Hematopoietic multipotent progenitor cell treated with erythropoietin and hydrocortisone succinate and interleukin-3 and kit ligand, for 15 days (in vitro differentiated cells): ENCODE results near the gene PRXL2A.
"Not testable (repeated sequence)": the region's sequence is repeated elsewhere in the genome, so short reads cannot be mapped to it uniquely, and the experiment has no call there.

Experiments used
- DNase-seq: peaks from one replicate; pipeline ENCODE4 v3.0.0-alpha.2; 2015; ENCODE audit warnings: low spot score

PRXL2A gene

GRCh38 chr10:80411681-80412220, 3.4 kb downstream of the PRXL2A start:
- no peak for DNase-seq

- DNase-seq, result no peak
These were observed 4.1 kb downstream of the PRXL2A start for GRCh38 chr10:80412486-80412885.

GRCh38 chr10:80413271-80413996, 5.1 kb downstream of the PRXL2A start:
- no peak for DNase-seq

DNA sequence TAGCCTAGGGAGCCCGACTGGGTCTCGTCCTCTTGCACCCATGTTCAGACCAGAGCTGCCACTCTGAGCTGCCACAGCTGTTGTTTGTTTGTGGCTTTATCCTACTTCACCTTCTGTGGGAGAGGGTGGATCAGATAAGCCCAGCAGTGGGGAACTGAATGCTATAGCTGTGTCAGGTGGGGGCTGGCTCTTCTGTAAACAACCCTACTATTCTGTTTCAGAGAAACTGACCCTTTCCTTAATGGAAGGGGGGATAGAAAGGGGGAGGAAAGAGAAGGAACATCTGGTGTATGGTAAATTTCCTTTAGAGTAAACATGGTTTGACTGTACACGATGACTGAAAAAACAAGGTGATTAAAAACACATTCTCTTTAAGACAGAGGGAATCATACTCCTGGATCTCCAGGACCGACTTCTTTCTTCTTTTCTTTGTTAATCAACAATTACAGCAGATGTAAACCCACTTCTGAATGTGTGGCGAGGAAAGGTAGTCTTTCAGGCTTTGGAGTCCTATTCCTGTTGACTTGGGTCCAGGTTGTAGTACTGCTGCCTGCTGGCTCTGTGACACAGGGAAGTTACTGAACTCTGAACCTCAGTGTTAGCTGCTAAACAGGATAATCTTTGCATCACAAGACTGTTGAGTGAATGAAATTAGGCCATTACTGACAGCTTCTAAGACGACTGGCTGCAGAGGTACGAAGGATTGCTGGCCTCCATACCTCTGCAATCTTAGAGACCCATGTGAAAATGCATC, 6.0 kb downstream of the PRXL2A start:
- no peak for DNase-seq

DNA sequence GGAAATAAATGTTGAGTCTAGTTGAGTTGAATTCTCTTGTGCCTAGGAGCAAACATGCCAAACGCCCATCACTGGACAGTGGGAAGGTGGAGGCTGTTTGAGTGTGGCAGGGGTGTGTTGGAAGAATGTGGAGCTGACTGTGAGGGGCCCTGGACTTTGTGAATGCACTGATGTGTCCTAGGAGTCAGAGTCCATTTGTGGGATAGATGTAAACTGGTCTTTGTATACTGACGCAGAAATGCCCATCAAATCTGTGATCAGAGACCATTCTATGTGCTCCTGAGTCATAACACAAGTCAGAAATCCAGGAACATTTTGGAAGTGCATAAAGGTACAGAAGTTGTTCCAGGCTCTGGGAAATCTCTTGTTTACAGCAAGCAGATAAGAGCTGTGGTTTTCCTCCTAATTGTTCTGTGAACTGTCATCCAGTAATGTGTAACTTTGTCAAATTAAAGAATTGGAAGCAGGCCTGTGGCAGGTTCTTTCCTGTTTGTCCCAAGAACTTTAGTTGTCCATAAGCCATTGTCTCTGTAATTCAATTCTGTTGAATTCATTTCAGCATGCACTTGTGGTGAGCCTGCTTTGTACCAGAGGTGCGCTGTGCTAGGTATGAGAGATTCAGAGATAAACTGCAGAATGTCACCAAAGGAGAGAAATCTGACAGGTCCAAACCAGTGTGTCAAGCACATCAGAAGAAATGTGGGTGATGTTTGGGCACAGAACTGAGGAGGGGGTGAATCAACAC, 7.6 kb downstream of the PRXL2A start:
- no peak for DNase-seq

DNA sequence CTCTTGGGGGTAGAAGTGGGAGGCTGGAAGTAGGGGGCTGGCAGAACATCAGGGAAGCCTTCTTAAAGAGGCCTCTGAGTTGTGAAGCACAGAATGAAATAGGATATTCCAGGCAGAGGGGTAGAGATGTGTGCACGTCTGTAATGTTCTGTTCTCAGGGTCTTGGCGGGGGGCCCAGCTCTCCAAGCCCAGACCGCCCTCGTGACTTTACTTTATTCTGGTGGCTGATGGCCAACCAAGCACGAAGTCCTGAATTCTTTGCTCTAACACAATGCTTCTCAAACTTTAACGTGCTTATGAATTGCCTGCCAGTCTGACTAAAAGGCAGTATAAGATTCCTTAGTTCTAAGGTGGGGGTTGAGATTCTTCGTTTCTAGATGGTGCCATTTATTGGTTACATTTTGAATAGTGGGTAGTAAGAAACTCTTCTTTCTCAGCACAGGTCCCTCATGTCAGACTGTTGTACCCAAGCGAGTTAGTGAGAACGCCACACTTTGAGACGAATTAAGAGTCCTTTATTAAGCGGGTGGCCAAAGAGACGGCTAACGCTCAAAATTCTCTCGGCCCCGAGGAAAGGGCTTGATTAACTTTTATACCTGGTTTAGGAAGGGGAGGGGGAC, 8.2 kb downstream of the PRXL2A start:
- no peak for DNase-seq

DNA sequence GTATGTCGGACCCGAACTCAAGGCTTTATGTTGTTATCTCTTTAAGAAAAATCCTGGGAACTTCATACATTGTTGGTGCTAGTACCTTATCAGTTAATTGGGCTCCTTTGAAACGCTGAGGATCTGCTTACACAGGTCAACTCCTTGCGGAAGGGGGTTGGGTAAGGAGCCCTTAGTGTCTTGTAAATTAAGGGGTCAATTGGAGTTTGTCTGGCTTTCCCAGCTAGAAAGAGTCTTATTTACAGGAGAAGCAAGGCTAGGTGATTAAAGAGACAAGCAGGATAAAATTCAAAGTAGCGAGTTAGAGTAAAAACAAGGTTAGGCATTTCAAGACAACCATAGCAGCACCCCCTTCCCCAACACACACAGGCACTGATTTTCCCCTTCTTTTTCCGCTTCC, 8.9 kb downstream of the PRXL2A start:
- not testable (repeated sequence) for DNase-seq

- no peak for DNase-seq
These were observed 12.8 kb downstream of the PRXL2A start for GRCh38 chr10:80421050-80421706.

- no peak for DNase-seq
These were observed 13.6 kb downstream of the PRXL2A start for GRCh38 chr10:80421707-80422536.

- no peak for DNase-seq
These were observed 17.6 kb downstream of the PRXL2A start for GRCh38 chr10:80425901-80426300.

DNA sequence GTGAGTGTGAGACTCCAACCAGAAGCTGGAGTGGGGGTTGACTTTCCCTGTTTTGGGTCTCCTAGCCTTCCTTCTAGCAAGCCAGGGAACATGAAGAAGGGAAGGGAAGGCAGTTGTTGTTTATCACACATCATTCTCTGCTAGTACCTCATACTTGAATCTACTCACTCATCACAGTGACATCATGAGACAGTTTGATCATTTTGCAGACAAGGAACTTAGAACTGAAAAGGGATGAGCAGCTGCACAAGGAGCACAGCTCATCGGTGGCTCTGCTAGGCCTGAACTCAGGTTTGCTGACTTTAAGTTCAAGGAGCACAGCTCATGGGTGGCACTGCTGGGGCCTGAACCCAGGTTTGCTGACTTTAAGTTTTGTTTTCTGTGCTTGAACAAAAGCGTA, 19.2 kb downstream of the PRXL2A start:
- DNase-seq, result no peak

GRCh38 chr10:80429521-80429973, 21.2 kb downstream of the PRXL2A start:
- no peak for DNase-seq

GRCh38 chr10:80433134-80433533, 24.8 kb downstream of the PRXL2A start:
- DNase-seq, result no peak

DNA sequence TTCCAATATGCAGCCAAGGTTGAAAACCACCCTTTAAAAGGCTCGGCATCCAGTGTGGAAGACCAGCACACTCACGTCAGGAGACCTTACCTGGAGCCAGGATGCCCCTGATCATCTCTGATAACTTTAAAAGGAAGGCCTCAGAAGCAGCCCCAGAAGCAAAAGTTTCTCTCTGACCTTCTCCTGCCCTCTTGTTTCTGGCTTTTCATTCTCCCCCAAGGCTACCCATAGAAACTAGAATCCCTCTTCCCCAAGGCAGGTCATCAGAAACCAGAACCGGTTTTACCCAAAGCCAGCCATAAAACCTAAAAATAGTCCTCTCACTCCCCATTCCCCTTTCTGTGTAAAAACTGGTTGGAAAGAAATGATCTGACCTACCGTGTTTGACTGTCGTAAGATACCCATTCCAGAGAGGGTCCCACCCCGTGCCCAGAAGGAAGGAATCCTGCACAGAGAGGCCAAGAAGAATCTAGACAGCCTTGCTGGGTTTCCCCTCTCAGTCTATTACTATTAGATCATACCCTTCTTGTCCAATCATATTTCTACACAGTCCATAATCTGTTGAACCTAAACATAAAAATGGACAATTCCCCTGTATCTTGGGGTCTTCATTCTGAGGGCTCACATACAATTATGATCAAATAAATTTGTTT, 28.2 kb downstream of the PRXL2A start:
- DNase-seq, result no peak

- DNase-seq, result no peak
These were observed 28.9 kb downstream of the PRXL2A start for GRCh38 chr10:80437227-80437626.

DNA sequence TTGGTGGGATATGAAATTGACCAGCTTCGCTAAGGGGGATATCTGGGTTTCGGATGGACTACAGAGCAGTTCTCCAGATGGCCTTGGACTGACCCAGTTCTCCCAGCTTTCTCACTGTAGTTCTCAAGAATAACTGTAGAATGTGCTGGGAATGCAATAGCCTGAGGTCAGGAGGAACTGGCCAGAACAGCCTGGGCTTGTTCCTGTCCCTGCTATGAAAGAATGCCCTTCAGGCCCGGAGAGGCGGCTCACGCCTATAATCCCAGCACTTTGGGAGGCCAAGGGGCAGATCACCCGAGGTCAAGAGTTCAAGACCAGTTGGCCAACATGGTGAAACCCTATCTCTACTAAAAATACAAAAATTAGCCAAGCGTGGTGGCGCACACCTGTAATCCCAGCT, 33.5 kb downstream of the PRXL2A start:
- no peak for DNase-seq

DNA sequence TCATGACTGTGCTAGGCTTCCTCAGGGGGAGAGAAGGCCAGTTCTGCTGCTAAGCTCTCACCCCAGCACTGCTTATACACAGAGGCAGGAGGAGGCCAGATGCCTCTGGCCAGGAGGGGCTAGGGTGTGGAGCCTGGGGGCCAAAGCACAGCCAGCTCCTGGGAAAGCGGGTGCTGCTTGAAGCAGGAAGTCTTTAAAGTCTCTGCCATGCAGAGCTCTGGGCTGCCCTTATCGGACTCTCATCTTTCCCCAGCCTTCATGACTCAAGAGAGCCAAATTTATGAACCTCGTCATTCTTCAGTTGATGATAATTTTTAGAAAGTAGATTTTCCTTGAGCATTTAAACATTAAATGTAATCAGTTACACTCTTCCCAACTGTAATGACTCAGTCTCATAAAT, 34.5 kb downstream of the PRXL2A start:
- peak; percentile 44 for DNase-seq

- DNase-seq, result peak; percentile 39
These were observed 35.2 kb downstream of the PRXL2A start for GRCh38 chr10:80443531-80443974.

DNA sequence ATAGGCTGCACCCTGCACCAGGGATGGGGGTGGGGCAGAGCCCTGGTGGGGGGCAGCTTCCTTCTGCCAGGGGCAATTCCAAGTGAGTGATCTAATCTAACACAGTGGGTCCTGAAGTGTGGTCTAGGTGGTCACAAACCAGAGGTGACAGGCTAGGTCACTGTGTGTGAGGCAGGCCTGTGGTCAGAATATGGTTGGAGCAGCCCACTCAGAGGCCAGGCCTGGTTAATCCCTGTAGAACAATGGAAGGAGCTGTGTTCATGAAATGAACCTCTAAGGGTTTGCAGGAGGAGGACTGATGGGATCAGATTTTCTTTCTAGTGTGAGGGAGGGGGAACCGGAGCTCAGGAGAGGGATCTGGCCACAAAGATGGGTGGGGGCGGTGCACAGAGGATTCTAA, 35.8 kb downstream of the PRXL2A start:
- DNase-seq, result no peak
